Ovary (tissue), 3 donors: ENCODE results near the gene COL21A1.

Source experiments
- CTCF ChIP-seq, 3 donors: fragments of 450-650 bp in 2 of 3; fragments of 200-600 bp in 1 of 3; IDR thresholded peaks; one replicate each; pipeline versions ENCODE4 v1.5.1 to v1.8.0; 2016 to 2022; ENCODE audit warnings: antibody characterized with exemption in 3 of 3, mild to moderate bottlenecking in 1 of 3
- POLR2A ChIP-seq: fragments of 450-650 bp; IDR thresholded peaks from one replicate; pipeline ENCODE4 v1.6.1; 2017; ENCODE audit warnings: antibody characterized with exemption, mild to moderate bottlenecking, moderate library complexity
- donor health status: DM: no; HTN: no; CAD: no.

DNA sequence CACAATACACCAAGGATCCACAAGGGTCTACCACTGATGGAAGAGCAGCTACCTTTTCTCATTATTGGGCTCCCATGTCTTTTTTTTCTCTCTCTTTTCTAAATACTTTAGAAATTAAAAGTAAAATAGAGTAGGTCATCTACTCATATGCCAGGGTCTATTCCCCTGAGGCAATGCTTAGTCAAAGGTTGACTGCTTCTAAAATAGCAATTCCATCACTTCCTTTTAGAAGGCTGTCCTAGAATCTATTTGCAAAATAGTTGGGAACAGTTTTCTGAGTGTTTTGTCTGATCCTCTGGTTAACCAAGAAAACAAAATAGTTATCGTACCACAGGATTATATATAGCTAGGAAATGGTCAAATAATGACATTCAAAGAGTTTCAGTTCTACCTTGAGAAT lies 174.1 kb downstream of the COL21A1 start:
- no peak for TF ChIP-seq CTCF (IDR thresholded peaks at IDR 0.05)
- no peak for TF ChIP-seq POLR2A
